Osteoblast (primary cell): ENCODE measurements around the gene CYSRT1. TPM values are rescaled to one million over a fixed set of nuclear protein-coding genes. Genes with fewer than 3 reads are reported as not detected.

ENCODE experiments used
- DNase-seq: peaks from one replicate; pipeline ENCODE4 v3.0.0; 2011; ENCODE audit warnings: low spot score, mixed read lengths; ENCODE audit not compliant: insufficient read length; ENCODE audit errors: missing footprints
- H2AFZ ChIP-seq: 2 replicates; pipeline ENCODE4 v1.6.0; 2011; ENCODE audit warnings: mild to moderate bottlenecking, low read length
- H3K27ac ChIP-seq: 2 replicates; pipeline ENCODE4 v1.5.1; 2011; ENCODE audit warnings: mild to moderate bottlenecking, low read depth, low read length, moderate library complexity
- H3K27me3 ChIP-seq: 2 replicates; pipeline ENCODE4 v1.6.0; 2012; ENCODE audit warnings: mild to moderate bottlenecking, control low read depth, inconsistent platforms, low read length, moderate library complexity; ENCODE audit not compliant: insufficient read depth
- H3K36me3 ChIP-seq: 2 replicates; pipeline ENCODE4 v1.5.1; 2011; ENCODE audit warnings: mild to moderate bottlenecking, low read length, control low read depth, moderate library complexity; ENCODE audit not compliant: insufficient read depth
- H3K4me1 ChIP-seq: 2 replicates; pipeline ENCODE4 v1.5.1; 2011; ENCODE audit warnings: mild to moderate bottlenecking, low read length, control low read depth, moderate library complexity; ENCODE audit not compliant: insufficient read depth
- H3K4me2 ChIP-seq: 2 replicates; pipeline ENCODE4 v1.6.0; 2011; ENCODE audit warnings: mild to moderate bottlenecking, low read length; ENCODE audit not compliant: insufficient read depth
- H3K4me3 ChIP-seq: fragments of 200-600 bp; sonication (generic); 3 replicates; pipeline ENCODE4 v1.5.1; 2012; ENCODE audit warnings: mild to moderate bottlenecking, low read length, inconsistent platforms; ENCODE audit not compliant: insufficient read depth
- H3K79me2 ChIP-seq: 2 replicates; pipeline ENCODE4 v1.6.0; 2012; ENCODE audit warnings: mild to moderate bottlenecking, low read length, control low read depth, inconsistent platforms; ENCODE audit not compliant: insufficient read depth
- H3K9me3 ChIP-seq: 2 replicates; pipeline ENCODE4 v1.5.1; 2011; ENCODE audit warnings: low read depth, low read length, control low read depth
- H4K20me1 ChIP-seq: 2 replicates; pipeline ENCODE4 v1.6.0; 2012; ENCODE audit warnings: mild to moderate bottlenecking, low read length, control low read depth; ENCODE audit not compliant: insufficient read depth
- total RNA-seq: library from RNA; depleted of rRNA; stranded (reverse); fragments of >200 nt; gene quantifications from 2 replicates; pipeline ENCODE4 v1.2.3, GENCODE V29; 2012
- TF ChIP-seq, protein P1 (sequence below): IDR thresholded peaks from 2 replicates; pipeline ENCODE4 v1.5.1; 2011; ENCODE audit warnings: mild to moderate bottlenecking, low read depth, low read length, moderate library complexity; ENCODE audit errors: extremely low read depth

The CYSRT1 gene
- total RNA-seq, 1 donor, result 1.1 TPM

DNA sequence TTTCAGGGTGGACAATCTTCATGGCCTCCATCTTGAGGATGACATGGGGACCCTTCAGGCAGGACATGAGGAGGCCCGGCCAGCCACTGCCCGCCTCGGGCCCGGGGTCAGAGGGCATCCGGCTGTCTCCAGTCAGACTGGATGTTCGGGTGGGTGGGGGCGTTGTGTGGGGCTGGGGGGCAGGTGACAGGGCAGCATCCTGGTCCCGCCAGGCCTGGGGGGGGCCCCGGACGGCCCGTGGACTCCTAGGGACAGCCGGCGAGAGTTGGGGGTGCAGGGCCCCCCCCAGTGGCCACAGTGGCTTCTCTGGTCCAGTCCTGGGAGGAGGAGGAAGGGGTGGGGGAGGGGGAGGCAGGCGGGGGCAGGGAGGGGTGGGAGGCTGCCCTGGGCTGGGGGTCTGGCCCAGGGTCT is 3.9 kb upstream of the CYSRT1 start:
- no peaks in the 10 kb centered on the region for H3K36me3 ChIP-seq
- H3K4me3 ChIP-seq, result no peak overlapping the region
- no peak overlapping the region for H3K27ac ChIP-seq
- no peaks in the 10 kb centered on the region for H4K20me1 ChIP-seq
- no peaks in the 10 kb centered on the region for H3K27me3 ChIP-seq
- no peak overlapping the region for H3K4me2 ChIP-seq
- H3K9me3 ChIP-seq, result no peaks in the 10 kb centered on the region
- TF ChIP-seq, protein P1, sequence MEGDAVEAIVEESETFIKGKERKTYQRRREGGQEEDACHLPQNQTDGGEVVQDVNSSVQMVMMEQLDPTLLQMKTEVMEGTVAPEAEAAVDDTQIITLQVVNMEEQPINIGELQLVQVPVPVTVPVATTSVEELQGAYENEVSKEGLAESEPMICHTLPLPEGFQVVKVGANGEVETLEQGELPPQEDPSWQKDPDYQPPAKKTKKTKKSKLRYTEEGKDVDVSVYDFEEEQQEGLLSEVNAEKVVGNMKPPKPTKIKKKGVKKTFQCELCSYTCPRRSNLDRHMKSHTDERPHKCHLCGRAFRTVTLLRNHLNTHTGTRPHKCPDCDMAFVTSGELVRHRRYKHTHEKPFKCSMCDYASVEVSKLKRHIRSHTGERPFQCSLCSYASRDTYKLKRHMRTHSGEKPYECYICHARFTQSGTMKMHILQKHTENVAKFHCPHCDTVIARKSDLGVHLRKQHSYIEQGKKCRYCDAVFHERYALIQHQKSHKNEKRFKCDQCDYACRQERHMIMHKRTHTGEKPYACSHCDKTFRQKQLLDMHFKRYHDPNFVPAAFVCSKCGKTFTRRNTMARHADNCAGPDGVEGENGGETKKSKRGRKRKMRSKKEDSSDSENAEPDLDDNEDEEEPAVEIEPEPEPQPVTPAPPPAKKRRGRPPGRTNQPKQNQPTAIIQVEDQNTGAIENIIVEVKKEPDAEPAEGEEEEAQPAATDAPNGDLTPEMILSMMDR, result no peak
- no peak overlapping the region for H2AFZ ChIP-seq
- no peak for DNase-seq
- no peaks in the 10 kb centered on the region for H3K79me2 ChIP-seq
- peaks cover 24% of the 10 kb centered on the region for H3K4me1 ChIP-seq

DNA sequence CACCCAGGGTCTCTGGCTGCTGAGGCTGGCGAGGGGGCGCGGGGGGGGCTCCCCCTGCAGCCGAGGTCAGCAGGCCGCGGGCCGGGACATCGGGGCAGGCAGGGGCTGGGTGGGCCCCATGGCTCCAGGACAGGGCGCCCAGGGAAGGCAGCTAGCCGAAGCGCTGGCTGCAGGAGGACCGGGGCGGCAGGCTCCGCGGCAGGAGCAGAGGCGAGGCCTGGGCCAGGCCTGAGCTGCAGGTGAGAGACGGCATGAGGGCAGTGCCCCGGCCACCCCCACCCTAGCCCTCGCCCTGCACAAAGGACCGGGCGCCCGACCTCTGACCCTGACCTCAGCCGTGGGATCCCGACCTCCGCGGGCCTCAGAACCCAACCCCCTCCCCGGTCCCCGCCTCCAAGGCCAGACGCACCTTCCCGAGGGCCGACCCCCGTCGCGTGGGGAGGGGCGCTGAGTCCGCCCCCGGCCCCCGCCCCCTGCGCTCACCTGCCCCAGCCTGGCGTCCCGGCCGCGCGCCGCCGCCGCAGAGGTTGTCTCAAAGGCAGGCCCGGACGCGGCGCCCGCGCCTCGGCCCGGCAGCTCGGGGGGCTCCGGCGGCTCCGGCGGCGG is 3.4 kb upstream of the CYSRT1 start:
- Histone ChIP-seq H3K27me3 (no peaks in the 10 kb centered on the region), H3K4me3 (peak overlapping the region; percentile 57), H3K4me2 (peak overlapping the region; percentile 43)

DNA sequence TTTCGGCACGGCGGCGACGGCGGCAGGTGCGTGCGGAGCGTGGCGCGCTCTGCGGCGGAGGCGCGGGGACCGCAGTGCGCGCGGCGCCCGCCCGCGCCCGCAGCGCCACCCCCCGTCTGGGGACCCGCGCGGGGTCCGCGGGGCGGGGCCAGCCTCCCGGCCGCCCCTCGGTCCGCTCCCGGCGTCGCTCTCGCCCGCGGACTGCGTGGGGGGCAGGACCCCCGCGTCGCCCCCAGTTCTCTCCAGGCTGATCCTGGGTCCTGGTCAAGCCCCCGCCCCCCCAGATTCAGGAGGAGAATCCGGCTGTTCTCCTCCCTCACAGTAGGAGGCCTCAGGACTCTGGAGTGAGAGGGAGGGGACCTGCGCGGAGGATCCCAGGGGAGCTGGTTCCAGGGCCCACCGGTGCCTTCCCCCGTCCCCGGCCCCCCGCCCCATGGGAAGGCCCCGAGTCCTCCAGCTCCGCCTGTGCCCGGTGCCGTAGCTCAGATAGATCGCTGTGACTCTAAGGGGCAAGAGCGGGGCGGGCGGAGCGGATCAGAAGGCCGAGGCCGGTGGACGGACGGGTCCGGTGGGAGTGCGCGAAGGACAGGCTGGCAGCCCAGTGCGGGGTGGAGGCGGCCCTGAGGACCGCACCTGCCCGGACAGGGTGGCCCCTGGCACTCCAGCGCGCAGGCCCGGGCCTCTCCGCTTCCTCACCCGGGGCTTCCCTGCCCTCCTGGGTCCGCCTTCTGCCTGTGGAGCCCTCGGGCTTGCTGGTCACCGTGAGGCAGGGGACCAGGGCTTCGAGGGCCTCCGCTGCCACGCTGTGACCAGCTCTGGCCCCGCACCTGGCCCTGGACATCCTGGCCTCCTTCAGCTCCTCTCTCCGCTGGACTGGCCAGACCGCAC is 2.5 kb upstream of the CYSRT1 start, which contains the start of gene RNF208:
TSS of gene RNF208 (minus strand) at position 51 of the 888 bp plus-strand sequence. CDS start 1,028 bp downstream, outside the sequence.
- H3K4me1 ChIP-seq, result peaks cover 19% of the 10 kb centered on the region
- peak within 1 kb of the TSS; percentile 90 for H3K4me3 ChIP-seq
- H2AFZ ChIP-seq, result peak within 1 kb of the TSS; percentile 51
- TF ChIP-seq, protein P1, result no peak
- no peaks in the 10 kb centered on the region for H3K9me3 ChIP-seq
- no peak within 1 kb of the TSS for H3K27ac ChIP-seq
- H3K4me2 ChIP-seq, result peak within 1 kb of the TSS; percentile 86
- no peaks in the 10 kb centered on the region for H3K27me3 ChIP-seq
- H3K79me2 ChIP-seq, result no peaks in the 10 kb centered on the region
- H3K36me3 ChIP-seq, result no peaks in the 10 kb centered on the region
- no peak for DNase-seq
- no peaks in the 10 kb centered on the region for H4K20me1 ChIP-seq

More for the DNA sequence above, 3.4 kb upstream of the CYSRT1 start:
- H2AFZ ChIP-seq, result no peak overlapping the region
- no peaks in the 10 kb centered on the region for H4K20me1 ChIP-seq
- no peak for DNase-seq
- no peaks in the 10 kb centered on the region for H3K9me3 ChIP-seq
- no peak overlapping the region for H3K27ac ChIP-seq
- H3K79me2 ChIP-seq, result no peaks in the 10 kb centered on the region
- TF ChIP-seq, protein P1, result no peak
- H3K4me1 ChIP-seq, result peaks cover 23% of the 10 kb centered on the region
- H3K36me3 ChIP-seq, result no peaks in the 10 kb centered on the region
